ENCODE data around the gene MPV17L2.

The MPV17L2 gene

DNA sequence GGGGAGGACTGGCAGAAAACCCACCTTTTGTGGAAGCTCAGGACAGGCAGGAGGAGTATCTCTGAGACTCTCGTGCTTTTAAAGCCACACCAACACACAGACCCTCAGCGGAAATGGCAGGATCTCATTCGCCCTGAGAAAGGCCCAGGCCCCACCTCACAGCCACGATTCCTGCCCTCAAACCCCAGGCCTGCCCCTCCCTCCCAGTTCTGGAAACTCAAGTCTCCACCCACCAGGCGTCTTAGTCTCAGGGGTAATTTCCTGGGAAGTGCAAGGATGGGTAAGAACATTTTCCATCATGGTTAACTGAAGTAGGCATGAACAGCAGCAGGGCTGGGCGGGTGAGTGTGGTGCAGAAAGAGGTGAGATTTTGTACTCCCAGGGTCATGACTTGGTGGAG lies 41.2 kb downstream of the MPV17L2 start:
- no peak overlapping the region for H3K4me3 Mint-ChIP-seq
- peaks cover 12% of the 10 kb centered on the region for H3K4me1 Mint-ChIP-seq
- H3K9me3 Mint-ChIP-seq: no peaks in the 10 kb centered on the region
- no peak overlapping the region for H3K27ac Mint-ChIP-seq
- peaks cover 2% of the 10 kb centered on the region for H3K36me3 Mint-ChIP-seq
- DNase-seq (ENCODE audit: low spot score in 2 of 2) (no peak), ATAC-seq (ENCODE audit: low read depth) (no peak)
- peaks cover 36% of the 10 kb centered on the region for H3K27me3 Mint-ChIP-seq

DNA sequence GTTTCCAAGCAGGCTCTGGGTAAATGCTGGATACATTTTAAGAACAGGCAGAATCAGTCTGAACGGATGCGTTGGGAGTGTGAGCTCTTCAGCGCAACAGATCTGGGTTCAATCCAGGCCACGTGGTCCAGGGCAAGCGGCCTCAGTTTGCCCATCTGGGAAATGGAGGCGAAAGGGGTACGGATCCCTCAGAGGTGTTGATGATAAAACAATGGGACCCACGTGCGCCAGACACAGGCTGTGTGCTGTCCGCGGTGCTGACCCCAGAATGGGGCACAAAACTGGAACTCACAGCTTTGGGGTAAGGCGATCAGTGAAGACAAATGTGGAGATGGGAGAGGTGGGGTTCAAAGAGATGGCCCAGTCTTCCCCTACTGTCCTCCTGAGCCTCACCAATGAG lies 46.3 kb downstream of the MPV17L2 start:
- DNase-seq (ENCODE audit: low spot score in 2 of 2): no peak
- Mint-ChIP-seq H3K36me3 (peaks cover 2% of the 10 kb centered on the region), H3K27me3 (peaks cover 27% of the 10 kb centered on the region), H3K4me3 (no peak overlapping the region), H3K4me1 (no peaks in the 10 kb centered on the region), H3K27ac (no peak overlapping the region), H3K9me3 (no peaks in the 10 kb centered on the region)
- ATAC-seq (ENCODE audit: low read depth): no peak

DNA sequence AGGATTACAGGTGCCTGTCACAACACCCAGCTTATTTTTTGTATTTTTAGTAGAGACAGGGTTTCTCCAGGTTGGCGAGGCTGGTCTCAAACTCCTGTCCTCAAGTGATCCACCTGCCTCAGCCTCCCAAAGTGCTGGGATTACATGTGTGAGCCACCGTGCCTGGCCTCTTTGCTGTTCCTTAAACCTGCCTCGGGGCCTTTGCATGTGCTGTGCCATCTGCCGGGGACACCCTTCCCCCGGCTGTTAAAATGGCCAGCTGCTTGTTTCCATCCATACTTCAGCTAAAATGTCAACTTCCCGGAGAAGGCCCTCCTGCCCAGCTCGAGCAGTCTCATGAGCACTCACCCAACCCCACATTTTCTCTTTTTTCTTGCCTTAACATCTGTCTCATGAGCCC lies 52.3 kb downstream of the MPV17L2 start:
- H3K27ac Mint-ChIP-seq: no peak overlapping the region
- H3K4me1 Mint-ChIP-seq: no peaks in the 10 kb centered on the region
- H3K27me3 Mint-ChIP-seq: peaks cover 14% of the 10 kb centered on the region
- DNase-seq (ENCODE audit: low spot score in 2 of 2) (no peak), ATAC-seq (ENCODE audit: low read depth) (no peak)
- no peak overlapping the region for H3K4me3 Mint-ChIP-seq
- no peaks in the 10 kb centered on the region for H3K9me3 Mint-ChIP-seq
- no peaks in the 10 kb centered on the region for H3K36me3 Mint-ChIP-seq
